CD1c-positive myeloid dendritic cell (primary cell): ENCODE data around the gene GPR55.
A peak's percentile ranks its signal among the peaks of the same experiment; 100 is the strongest.
"Not testable (repeated sequence)": the region's sequence is repeated elsewhere in the genome, so short reads cannot be mapped to it uniquely, and the experiment has no call there.

Experiments
- DNase-seq: peaks from one replicate; pipeline ENCODE4 v3.0.0-alpha.2; 2016; ENCODE audit errors: extremely low spot score

Gene GPR55

DNA sequence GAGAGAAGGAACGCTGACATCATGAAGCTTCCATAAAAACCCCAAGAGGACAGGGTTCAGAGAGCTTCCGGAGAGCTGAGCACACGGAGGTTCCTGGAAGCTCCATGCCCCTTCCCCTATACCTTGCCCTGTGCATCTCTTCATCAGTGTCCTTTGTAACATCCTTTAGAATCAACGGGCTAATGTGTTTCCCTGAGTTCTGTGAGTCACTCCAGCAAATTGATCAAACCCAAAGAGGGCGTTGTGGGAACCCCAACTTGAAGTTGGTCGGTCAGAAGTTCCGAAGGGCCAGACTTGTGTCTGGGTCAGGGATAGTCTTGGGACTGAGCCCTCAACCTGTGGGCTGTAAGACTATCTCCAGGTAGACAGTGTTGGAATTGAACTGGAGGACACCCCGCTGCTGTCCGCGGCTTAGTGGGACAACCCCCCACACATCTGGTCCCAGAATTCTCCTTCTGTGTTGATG is 25.9 kb upstream of the GPR55 start:
- no peak for DNase-seq

DNA sequence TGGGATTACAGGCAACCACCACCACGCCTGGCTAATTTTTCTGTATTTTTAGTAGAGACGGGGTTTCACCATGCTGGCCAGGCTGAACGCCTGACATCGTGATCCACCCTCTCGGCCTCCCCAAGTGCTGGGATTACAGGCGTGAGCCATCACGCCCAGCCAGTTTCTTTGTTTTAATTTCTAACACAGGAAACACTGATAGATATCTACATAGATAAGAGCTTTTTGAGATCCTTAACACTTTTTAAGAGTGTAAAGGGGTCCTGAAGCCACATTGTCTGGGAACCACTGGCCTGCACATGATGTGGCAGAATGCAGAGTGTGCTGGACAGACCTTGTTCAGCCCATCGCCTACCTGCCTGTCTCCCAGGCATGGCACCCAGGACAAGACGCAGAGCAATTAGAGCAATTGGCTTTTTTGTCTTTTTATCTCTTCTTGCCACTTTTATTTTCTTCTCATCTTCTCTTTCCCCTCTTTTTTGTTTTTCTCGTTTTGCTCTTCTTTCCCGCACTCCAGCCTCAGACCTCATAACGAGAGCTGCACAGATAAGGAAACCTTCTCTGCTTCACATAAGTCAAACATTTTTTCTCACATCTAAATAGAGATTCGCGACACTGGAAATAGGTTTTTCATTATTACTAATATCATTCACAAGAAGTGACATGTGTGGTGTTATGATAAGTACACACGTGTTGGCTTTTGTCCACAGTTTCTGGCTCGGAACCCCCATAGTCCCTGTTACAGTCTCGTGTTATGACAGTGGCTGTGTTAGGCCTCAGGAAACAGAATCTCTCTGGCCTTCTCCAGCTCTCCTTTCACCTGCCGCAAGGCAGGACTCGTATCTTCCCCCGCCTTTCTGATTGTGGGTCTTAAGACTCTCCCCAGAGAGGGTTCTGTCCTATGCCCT is 25.2 kb upstream of the GPR55 start:
- no peak for DNase-seq

DNA sequence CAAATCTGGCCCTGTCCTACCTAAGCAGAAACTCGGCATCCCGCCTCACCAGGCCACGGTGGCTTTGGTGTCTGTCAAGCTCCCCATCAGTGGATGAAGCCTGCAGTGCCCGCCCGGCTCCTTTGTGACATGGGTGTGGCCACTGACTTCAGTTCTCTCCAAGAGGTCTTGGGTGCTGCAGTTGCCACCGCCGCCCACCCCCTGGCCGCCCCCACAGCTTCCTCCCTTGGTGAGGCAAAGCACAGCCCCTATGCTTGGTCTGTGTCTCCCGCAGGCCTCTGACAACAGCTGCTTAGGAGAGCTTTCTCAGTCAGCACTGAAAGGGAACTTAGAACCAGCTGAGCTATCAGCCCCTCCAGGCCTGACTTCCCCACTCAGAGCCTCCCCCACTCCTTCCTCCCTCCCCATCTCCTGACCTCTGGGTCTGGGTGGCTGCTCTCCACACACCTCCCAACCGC is 22.9 kb upstream of the GPR55 start:
- DNase-seq, result peak; percentile 93

DNA sequence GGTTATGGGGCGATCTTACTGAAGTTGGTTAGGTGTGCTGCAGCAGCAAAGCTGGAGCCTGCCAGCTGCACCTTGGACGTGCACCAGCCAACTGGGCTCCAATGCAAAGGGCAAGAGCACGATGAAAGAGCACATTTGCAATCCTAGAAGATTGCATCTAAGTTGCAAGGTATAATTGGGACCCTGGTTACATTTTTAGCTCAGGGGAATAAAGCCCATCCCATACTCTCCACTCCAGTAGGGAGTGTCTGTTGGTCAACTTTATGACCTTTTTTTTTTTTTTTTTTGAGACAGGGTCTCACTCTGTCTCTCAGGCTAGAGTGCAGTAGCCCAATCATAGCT is 22.2 kb upstream of the GPR55 start:
- no peak for DNase-seq

DNA sequence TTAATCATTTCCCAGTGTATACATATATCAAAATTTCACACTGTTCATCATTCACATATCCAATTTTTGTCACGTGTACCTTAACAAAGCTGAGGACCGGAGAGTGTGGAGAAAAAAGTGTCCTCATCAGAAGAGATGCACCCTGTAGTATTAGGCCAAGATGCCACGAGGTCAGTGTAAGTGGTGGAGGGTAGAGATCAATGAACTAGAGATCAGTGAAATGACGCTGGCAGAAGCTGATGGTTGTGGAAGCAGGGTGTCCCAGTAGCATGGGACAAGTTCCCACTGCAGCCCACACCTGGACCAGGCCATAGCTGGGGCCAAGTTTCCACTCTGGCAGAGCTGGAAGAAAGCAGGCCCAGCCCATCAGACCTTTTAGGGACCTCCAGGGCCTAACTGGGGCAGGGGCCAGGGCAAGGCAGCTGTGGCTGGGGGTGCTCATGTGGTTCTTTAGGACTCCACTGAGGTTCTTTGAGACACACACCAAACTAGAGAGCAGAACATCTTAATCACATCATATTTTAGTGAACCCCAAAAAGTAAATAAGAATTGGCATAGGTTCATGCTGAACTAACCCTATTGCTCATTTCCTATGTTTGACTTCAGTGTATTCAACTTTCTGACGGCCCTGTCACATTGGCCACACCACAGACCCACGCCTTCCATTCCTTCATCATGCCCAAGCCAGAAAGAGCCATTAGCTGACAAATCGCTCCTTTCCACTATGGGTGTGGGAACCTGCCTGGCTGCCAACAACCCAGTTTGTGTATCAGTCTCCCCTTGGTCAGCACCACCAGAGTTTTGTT is 21.6 kb upstream of the GPR55 start:
- no peak for DNase-seq

DNA sequence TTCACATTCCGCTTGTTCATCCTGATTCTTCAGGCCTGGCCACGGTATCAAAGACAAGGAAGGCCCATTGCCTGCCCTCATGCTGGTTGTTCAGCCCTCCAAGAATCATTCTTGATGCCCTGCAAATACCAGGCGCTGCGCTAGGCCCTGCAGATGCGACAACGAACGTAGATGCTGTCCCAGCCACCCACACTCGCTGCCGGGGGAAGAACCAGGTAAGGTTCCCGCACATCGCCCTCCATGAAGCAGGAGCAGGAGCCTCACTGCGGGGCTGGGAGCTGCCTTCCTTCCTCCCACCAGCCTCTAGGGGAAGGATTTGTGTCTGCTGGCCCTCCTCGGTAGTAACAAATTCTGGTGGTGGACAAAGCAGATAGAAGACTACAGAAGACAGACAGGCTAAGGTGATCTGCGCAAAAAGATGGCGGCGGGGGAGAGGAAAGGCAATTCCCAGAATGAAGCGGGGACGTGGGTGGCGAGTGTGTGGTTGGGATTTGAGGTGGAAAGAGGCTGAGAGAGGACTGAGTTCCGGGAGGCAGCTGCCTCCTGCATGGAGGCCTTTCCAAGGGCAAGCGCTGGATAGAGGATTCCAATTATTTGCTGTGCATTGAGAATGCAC is 19.8 kb upstream of the GPR55 start:
- no peak for DNase-seq

DNA sequence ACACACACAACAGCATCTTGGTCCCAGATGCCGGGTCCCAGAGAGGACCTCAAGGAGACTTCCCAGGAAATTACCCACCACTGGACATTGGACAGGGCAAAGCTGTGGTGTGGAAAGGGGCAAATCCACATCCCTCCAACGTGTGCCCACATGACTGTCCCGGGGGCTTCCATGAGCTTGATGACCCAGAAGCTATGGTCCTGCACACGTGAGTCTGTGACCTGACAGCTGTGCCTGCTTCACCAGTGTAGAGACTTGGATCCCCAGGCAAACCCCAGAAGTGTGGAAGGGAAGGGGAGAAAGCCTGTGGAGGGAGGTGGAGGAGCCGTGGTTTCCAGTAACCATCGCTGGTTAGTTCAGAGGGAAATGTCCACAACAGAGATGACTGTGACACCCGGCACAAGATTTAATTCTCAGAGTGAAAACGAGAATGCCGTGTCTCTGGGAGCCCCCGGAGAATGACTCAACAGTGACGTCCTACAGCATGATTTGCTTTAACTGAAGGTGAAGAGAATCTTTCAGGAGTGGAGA is 19.1 kb upstream of the GPR55 start:
- peak; percentile 72 for DNase-seq

DNA sequence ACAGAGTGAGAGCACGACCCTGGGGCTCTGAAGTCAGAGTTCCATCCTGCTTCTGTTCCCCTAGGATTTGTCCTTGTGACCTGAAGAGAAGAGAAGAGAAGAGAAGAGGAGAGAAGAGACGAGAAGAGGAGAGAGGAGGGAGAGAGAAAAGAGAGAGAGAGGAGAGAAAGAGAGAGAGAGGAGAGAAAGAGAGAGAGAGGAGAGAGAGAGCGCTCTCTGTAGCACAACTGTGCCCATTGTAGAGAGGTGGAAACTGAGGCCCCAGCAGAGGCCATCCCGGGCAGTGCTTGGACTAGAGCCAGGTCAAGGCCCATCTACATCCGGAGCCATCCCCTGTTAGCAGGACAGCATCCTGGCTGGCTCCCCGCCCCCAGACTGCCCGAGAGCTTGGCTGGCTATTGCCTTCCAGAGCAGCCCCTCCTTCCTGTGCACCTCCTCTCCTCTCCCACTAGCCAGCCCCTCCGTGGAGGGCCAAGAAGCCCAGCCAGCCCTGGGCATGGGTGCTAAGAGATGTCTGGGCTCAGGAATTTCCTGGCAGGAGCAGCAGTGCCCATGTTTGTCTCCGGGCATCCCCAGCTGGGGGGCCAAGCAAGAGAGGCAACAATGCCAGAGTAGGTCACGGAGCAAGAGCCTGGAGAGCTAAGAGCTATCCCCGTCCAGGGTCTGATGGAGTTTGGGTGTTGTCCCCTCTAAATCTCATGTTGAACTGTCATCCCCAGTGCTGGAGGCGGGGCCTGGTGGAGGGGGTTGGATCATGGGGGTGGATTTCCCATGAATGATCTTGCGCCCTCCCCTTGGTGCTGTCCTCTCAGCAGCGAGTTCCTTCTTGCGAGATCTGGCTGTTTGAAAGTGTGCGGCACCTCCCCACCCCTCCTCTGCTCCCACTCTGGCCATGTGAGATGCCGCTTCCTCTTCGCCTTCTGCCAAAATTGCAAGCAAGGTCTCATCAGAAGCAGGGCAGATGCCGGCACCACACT is 18.2 kb upstream of the GPR55 start:
- peak; percentile 86 for DNase-seq

DNA sequence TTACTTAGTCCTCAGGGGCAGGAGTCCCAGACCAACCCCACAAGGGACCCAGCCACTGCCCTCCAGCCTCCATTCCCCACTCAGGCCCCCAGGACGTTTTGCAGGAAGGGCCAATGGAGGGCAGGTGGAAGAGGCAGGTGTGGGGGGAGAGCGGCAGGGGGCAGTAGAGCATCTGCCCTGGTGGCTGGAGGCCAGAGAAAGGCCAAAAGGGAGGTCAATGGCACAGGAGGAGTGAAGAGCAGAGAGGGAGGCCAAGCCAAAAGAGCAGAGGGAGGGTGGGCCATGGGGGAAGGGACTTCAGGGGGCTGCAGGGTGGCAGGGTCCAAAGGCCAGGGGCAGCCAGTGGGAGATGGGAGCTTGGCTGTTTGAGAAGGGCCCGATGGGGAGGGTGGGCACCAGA is 17.3 kb upstream of the GPR55 start:
- no peak for DNase-seq

DNA sequence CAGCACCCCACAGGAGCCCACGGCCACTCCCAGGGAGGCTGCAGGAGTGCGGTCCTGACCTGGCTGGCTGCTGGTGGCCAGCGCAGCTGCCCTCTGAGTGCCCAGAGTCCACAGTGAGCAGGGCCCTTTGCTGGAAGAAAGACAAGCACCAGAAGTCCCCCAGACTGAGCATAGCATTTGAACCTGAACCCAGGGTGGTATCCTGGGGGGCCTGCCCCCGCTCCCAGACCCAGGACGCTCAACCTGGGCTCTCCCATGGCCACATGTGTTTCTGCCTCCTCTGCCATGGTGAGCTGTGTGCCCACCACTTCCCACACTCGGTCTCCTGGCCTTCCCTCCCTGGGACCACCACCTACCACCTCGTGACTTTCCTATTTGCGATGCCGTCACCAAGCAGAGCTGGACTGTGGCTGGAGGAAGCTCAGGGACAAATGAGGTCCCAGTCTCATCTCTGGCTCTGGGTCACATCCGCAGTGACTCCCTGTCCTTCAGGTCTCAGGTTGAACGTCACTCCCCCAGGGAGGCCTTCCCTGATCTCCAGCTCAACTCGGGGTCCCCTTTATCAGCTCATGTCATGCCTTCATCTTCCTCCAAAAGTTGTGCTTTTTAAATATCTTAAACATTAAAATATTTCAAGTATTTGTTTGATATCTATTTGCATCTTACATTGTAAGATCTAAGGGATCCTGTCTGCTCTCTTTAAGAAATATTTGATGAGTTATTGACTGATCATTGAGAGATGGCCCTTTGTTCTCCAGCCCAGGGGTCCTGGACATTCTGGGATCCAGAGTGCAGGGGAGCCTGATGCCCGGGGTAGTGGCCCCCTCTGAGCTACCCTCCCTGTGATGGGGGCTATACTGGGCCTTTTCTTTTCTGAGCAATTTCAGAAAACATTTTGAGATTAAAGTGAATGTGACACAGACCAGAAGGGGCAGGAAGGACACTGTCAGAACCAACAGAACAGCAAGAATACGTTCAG is 16.4 kb upstream of the GPR55 start:
- DNase-seq, result no peak

DNA sequence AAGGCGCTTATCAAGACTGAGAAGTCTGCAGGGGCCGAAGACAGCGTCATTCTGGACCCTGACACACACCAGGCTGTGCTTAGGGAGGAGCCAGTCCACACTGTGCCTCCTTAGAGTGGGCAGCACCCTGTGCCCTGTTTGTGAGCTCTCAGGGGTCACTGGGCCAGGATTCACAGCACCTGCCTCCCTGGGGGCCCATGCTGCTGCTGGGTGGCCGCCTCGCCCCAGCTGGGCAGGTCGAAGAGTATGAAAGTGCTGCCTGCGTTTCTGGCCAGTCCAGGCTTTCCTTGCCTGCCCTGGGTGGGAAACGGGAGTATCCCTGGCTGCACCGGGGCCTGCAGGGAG is 15.4 kb upstream of the GPR55 start:
- DNase-seq, result no peak

DNA sequence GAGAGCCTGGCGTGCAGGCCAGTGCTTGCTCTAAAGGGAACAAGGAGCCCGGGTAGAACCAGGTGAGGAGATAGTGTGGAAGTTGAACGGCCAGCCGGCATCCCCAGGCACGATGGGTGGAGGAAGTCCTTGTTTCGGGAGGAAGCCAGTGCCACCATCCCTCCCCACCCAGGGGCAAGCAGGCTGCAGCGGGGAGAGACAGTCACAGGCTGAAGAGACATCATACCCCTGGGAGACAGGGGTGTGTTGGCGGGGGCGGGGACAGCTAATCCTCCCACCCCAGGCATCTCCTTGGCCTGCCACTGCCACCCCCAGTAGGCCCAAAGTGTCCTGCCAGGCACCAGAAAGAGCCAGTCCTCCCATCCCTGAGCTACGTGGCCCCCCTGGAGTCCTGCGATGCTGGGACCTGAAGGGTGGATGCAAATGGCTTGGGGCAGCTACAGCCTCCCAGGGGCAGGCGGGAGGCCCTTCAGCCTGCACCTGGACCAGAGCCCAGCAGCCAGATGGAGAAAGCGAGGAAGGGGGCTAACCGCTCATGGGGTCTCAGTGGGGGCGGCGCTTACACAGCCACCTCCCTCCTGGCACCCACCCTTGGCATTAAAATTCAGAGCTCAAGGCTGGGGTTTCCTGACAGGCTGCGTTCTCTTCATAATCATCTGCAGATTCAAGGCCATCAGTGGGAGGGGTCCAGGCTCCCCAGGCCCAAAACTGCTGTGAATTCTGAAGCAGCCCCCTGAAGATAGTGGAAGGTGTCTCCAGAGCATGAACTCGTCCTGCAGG is 14.8 kb upstream of the GPR55 start:
- DNase-seq, result no peak

DNA sequence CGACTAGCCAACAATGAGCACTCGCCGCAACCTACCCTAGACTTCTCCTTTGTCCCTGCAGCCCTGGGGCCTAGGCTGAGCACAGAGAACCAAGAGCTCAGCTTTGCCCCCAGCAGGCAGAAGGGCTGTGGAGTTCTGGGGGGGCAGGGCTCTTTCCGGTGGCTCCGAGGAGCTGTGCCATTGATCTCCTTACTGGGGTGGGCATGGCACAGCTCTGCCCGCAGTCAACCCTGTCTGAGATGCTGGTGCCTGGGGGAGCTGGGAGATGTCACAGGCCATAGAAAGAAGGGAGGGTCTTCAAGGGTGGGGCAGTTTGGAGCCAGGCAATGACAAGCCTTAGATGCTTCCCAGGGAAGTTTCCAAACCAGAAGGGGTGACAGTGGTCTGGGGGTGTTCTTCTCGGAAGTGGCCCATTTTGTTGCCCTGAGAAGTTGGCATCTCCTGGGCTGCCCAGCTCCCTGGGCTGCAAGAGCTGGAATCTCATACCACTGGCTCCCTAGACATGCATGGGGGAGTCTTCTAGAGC is 14.1 kb upstream of the GPR55 start:
- no peak for DNase-seq

DNA sequence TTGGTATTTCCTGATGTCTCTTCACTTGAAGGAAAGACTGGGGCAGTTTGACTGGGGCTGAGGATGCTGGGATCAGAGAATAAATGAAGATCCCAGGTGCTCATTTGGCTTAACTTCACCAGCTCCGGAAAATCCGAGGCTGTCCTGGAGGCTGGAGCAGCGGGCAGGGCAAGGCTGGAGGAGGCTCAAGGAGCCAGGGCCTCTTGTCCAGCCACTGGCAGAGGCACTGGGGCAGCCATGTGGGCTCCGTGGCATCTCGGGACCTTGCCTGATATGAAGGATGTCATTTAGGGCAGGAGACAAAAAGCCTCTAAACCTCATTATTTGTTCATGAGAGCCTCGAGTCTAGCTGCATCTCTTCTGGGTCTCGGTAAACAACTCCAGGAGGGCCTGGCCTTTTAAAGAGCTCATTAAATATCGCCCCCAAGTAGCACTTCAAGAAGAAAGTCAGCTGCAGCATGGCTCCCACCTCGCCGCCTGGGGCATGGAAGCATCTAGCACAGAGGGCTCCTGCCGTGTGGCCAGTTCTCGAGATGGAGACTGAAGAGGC is 13.5 kb upstream of the GPR55 start:
- DNase-seq, result no peak

DNA sequence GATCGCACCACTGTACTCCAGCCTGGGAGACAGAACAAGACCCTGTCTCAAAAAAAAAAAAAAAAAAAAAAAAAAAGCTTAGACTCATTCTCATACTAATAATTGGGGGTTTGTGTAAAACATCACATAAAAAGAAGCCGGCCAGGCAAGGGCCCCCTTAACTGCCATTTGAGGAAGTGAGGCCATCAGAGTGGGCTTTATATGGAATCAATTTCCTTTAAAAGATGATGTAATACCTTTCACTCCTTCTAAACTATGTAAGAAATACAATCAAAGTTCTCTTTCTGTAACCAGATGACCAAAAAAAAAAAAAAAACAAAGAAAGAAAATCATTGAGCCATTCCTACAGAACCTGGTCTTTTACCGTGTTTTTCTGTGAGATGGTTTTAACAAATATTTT is 13.1 kb upstream of the GPR55 start:
- DNase-seq, result no peak

DNA sequence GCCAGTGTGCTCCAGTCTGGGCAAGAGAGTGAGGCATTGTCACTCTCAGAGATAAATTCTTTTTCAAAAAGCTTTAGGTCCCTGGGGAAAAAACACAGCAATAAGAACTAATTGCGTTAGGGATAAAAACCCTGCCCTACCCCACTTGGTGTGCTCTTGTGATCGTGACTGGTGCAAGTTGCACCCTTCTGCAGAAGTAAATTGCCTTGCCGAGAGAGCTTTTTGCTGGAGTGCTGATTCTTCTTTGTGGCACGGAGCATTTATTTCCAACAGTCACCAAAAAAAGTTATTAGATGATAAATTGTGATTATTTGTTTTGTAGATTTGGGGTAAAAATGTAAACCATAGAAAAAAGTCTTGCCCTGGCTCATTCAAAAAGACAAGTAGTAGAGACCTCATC is 12.3 kb upstream of the GPR55 start:
- no peak for DNase-seq

DNA sequence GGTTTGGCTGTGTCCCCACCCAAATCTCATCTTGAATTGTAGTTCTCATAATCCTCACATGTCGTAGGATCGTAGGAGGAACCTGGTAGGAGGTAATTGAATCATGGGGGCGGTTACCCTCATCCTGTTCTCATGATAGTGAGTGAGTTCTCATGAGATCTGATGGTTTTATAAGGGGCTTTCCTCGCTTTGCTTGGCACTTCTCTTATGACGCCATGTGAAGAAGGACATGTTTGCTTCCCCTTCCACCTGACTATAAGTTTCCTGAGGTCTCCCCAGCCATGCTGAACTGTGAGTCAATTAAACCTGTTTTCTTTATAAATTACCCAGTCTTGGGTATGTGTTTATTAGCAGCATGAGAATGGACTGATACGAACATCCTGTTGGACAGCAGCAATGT is 11.2 kb upstream of the GPR55 start:
- not testable (repeated sequence) for DNase-seq

DNA sequence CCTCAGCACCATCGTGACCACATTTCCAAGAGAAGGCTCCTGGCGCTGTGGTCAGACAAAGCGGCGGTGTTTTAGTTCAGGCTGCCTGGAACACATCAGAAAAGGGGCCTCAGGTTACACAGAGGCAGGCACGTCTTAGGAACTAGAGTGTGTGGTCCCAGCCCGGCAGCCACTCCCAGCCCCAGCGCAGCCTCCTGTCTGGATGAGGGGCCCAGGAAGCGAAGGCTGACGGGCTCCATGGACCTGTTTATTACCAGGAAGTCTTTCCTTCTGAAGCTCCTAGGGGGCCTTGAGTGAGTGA is 10.0 kb upstream of the GPR55 start:
- DNase-seq, result no peak
